Neural cell (in vitro differentiated cells): Measurements from ENCODE around the gene BRINP2. TPM values are rescaled to one million over a fixed set of nuclear protein-coding genes. Genes with fewer than 3 reads are reported as not detected.
"Not testable (repeated sequence)": the region's sequence is repeated elsewhere in the genome, so short reads cannot be mapped to it uniquely, and the experiment has no call there.

Source experiments
- H2AFZ ChIP-seq: fragments of 200-600, 300-800 bp; sonication (generic), shearing (Covaris generic); 2 replicates; pipeline ENCODE4 v1.6.0; 2014; ENCODE audit warnings: low read depth, mild to moderate bottlenecking, antibody characterized with exemption, low read length, moderate library complexity
- H3F3A ChIP-seq: fragments of 200-600 bp; shearing (Covaris generic); 2 replicates; pipeline ENCODE4 v1.6.1; 2016; ENCODE audit warnings: mild to moderate bottlenecking, moderate library complexity, mixed read lengths, antibody characterized with exemption, low read length; ENCODE audit not compliant: insufficient read depth, poor library complexity, severe bottlenecking
- H3K27ac ChIP-seq: fragments of 200-600, 300-800 bp; sonication (generic), shearing (Covaris generic); 2 replicates; pipeline ENCODE4 v1.5.1; 2014; ENCODE audit warnings: mild to moderate bottlenecking, low read length, moderate library complexity
- H3K27me3 ChIP-seq: fragments of 300-800, 200-600 bp; sonication (generic), shearing (Covaris generic); 2 replicates; pipeline ENCODE4 v1.6.0; 2014; ENCODE audit warnings: mild to moderate bottlenecking, low read depth, low read length, moderate library complexity; ENCODE audit not compliant: insufficient read depth
- H3K36me3 ChIP-seq: fragments of 300-800, 200-600 bp; sonication (generic), shearing (Covaris generic); 2 replicates; pipeline ENCODE4 v1.5.1; 2014; ENCODE audit warnings: mild to moderate bottlenecking, antibody characterized with exemption, low read length, moderate library complexity; ENCODE audit not compliant: insufficient read depth
- H3K4me2 ChIP-seq: fragments of 300-800, 200-600 bp; sonication (generic), shearing (Covaris generic); 2 replicates; pipeline ENCODE4 v1.6.0; 2014; ENCODE audit warnings: mild to moderate bottlenecking, low read length
- H3K4me3 ChIP-seq: fragments of 300-800, 200-600 bp; sonication (generic), shearing (Covaris generic); 2 replicates; pipeline ENCODE4 v1.5.1; 2014; ENCODE audit warnings: mild to moderate bottlenecking, low read length, moderate library complexity
- H3K79me2 ChIP-seq: fragments of 200-600 bp; shearing (Covaris generic); replicated peaks from 2 replicates; pipeline ENCODE4 v1.6.0; 2014; ENCODE audit warnings: mild to moderate bottlenecking, low read length, moderate library complexity; ENCODE audit not compliant: insufficient read depth
- H3K9ac ChIP-seq: fragments of 300-800, 200-600 bp; sonication (generic), shearing (Covaris generic); 2 replicates; pipeline ENCODE4 v1.6.1; 2016; ENCODE audit warnings: mild to moderate bottlenecking, low read length, mixed read lengths
- H3K9me2 ChIP-seq: fragments of 200-600 bp; shearing (Covaris generic); 2 replicates; pipeline ENCODE4 v1.6.1; 2016; ENCODE audit warnings: mild to moderate bottlenecking, low read length, mixed read lengths; ENCODE audit not compliant: insufficient read depth
- H3K9me3 ChIP-seq: fragments of 200-600, 300-800 bp; sonication (generic), shearing (Covaris generic); 2 replicates; pipeline ENCODE4 v1.6.1; 2016; ENCODE audit warnings: mild to moderate bottlenecking, mixed run types, low read length, moderate library complexity, mixed read lengths
- H4K20me1 ChIP-seq: fragments of 200-600 bp; shearing (Covaris generic); 2 replicates; pipeline ENCODE4 v1.6.1; 2016; ENCODE audit warnings: mild to moderate bottlenecking, mixed run types; ENCODE audit not compliant: insufficient read depth
- EP300 ChIP-seq: fragments of 450-650 bp; conservative IDR thresholded peaks from 2 replicates; pipeline ENCODE4 v1.6.1; 2014; ENCODE audit warnings: antibody characterized with exemption, mild to moderate bottlenecking, moderate library complexity; ENCODE audit not compliant: poor library complexity, severe bottlenecking
- EZH2 ChIP-seq: fragments of 200-600, 300-800 bp; shearing (Covaris generic), sonication (generic); IDR thresholded peaks from 2 replicates; pipeline ENCODE4 v1.6.1; 2014; ENCODE audit warnings: antibody characterized with exemption, low read length, borderline replicate concordance, mild to moderate bottlenecking; ENCODE audit not compliant: insufficient read depth, poor library complexity, severe bottlenecking
- MXI1 ChIP-seq: fragments of 450-650 bp; conservative IDR thresholded peaks from 2 replicates; pipeline ENCODE4 v1.6.1; 2014; ENCODE audit warnings: antibody characterized with exemption, mild to moderate bottlenecking; ENCODE audit not compliant: poor library complexity, severe bottlenecking
- POLR2AphosphoS5 ChIP-seq: IDR thresholded peaks from 2 replicates; pipeline ENCODE4 v1.6.1; 2012
- RAD21 ChIP-seq: fragments of 450-650 bp; conservative IDR thresholded peaks from 2 replicates; pipeline ENCODE4 v1.6.1; 2014; ENCODE audit warnings: antibody characterized with exemption, mild to moderate bottlenecking, moderate library complexity
- SMC3 ChIP-seq: fragments of 450-650 bp; conservative IDR thresholded peaks from 2 replicates; pipeline ENCODE4 v1.6.1; 2014; ENCODE audit warnings: antibody characterized with exemption, mild to moderate bottlenecking, moderate library complexity; ENCODE audit not compliant: poor library complexity
- TAF1 ChIP-seq: IDR thresholded peaks from 2 replicates; pipeline ENCODE4 v1.6.1; 2012; ENCODE audit warnings: low read depth
- polyA plus RNA-seq: library from polyadenylated mRNA; depleted of rRNA; stranded (reverse); fragments of >200 nt; gene quantifications from 2 replicates; pipeline ENCODE4 v1.2.3, GENCODE V29; 2014
- TF ChIP-seq, protein P1 (sequence below): fragments of 450-650 bp; IDR thresholded peaks from 2 replicates; pipeline ENCODE4 v1.5.1; 2014; ENCODE audit warnings: antibody characterized with exemption, mild to moderate bottlenecking, moderate library complexity; ENCODE audit not compliant: poor library complexity, severe bottlenecking
- TF ChIP-seq, protein P2 (sequence below): IDR thresholded peaks from 2 replicates; pipeline ENCODE4 v1.6.1; 2012; ENCODE audit warnings: borderline replicate concordance

BRINP2 gene
- polyA plus RNA-seq, 1 donor from 2014 or later, result 12.9 TPM

DNA sequence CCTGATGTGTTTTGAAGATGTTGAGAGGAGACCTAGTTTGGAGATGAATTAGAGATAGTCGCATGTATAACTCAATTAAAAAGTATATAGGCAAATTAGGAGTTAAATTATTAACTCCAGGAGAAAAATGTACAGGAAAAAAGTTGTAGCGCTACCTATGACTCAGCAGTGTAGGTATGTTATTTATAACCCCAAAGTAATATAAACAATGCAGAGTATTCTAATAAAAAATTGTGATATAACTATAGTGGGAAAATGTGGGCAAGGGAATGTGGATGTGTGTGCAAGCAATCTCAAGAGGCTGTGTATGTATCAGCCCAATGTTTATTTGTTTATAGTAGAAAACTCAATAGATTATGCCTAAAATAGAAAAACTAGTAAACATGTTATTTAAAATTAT lies 144.5 kb downstream of the BRINP2 start:
- H4K20me1 ChIP-seq, result no peaks in the 10 kb centered on the region
- peaks cover 5% of the 10 kb centered on the region for H3F3A ChIP-seq
- H3K9ac ChIP-seq, result no peak overlapping the region
- no peaks in the 10 kb centered on the region for H3K79me2 ChIP-seq
- no peak overlapping the region for H2AFZ ChIP-seq
- H3K9me3 ChIP-seq, result no peaks in the 10 kb centered on the region
- no peaks in the 10 kb centered on the region for H3K36me3 ChIP-seq
- H3K27ac ChIP-seq, result no peak overlapping the region
- no peaks in the 10 kb centered on the region for H3K27me3 ChIP-seq
- H3K4me2 ChIP-seq, result no peak overlapping the region
- H3K9me2 ChIP-seq, result no peaks in the 10 kb centered on the region
- H3K4me3 ChIP-seq, result no peak overlapping the region
- TF ChIP-seq, protein P1, sequence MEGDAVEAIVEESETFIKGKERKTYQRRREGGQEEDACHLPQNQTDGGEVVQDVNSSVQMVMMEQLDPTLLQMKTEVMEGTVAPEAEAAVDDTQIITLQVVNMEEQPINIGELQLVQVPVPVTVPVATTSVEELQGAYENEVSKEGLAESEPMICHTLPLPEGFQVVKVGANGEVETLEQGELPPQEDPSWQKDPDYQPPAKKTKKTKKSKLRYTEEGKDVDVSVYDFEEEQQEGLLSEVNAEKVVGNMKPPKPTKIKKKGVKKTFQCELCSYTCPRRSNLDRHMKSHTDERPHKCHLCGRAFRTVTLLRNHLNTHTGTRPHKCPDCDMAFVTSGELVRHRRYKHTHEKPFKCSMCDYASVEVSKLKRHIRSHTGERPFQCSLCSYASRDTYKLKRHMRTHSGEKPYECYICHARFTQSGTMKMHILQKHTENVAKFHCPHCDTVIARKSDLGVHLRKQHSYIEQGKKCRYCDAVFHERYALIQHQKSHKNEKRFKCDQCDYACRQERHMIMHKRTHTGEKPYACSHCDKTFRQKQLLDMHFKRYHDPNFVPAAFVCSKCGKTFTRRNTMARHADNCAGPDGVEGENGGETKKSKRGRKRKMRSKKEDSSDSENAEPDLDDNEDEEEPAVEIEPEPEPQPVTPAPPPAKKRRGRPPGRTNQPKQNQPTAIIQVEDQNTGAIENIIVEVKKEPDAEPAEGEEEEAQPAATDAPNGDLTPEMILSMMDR, result no peak
- TF ChIP-seq MXI1 (no peak), EP300 (no peak), SMC3 (no peak), TAF1 (no peak), POLR2AphosphoS5 (no peak), EZH2 (no peak), RAD21 (no peak)
- TF ChIP-seq, protein P2, sequence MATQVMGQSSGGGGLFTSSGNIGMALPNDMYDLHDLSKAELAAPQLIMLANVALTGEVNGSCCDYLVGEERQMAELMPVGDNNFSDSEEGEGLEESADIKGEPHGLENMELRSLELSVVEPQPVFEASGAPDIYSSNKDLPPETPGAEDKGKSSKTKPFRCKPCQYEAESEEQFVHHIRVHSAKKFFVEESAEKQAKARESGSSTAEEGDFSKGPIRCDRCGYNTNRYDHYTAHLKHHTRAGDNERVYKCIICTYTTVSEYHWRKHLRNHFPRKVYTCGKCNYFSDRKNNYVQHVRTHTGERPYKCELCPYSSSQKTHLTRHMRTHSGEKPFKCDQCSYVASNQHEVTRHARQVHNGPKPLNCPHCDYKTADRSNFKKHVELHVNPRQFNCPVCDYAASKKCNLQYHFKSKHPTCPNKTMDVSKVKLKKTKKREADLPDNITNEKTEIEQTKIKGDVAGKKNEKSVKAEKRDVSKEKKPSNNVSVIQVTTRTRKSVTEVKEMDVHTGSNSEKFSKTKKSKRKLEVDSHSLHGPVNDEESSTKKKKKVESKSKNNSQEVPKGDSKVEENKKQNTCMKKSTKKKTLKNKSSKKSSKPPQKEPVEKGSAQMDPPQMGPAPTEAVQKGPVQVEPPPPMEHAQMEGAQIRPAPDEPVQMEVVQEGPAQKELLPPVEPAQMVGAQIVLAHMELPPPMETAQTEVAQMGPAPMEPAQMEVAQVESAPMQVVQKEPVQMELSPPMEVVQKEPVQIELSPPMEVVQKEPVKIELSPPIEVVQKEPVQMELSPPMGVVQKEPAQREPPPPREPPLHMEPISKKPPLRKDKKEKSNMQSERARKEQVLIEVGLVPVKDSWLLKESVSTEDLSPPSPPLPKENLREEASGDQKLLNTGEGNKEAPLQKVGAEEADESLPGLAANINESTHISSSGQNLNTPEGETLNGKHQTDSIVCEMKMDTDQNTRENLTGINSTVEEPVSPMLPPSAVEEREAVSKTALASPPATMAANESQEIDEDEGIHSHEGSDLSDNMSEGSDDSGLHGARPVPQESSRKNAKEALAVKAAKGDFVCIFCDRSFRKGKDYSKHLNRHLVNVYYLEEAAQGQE, result no peak

DNA sequence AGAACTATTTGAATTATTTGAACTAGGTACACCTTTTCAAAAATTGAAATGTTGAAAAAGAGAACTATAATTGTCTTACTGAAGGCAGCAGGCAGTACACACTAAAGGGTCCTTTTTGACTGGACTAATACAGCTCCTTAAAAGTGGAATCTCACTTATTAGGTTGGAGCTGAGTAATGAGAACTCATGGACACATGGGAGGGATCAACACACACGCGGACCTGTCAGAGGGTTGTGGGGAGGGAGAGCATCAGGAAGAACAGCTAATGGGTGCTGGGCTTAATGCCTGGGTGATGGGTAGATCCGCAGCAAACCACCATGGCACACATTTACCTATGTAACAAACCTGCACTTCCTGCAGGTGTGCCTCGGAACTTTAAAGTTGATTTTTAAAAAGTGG lies 145.0 kb downstream of the BRINP2 start:
- Histone ChIP-seq H3K9ac (no peak overlapping the region), H3K36me3 (no peaks in the 10 kb centered on the region), H4K20me1 (no peaks in the 10 kb centered on the region), H2AFZ (no peak overlapping the region), H3K79me2 (no peaks in the 10 kb centered on the region), H3F3A (peaks cover 4% of the 10 kb centered on the region), H3K4me2 (no peak overlapping the region), H3K4me3 (no peak overlapping the region), H3K27me3 (no peaks in the 10 kb centered on the region), H3K27ac (no peak overlapping the region), H3K9me3 (no peaks in the 10 kb centered on the region), H3K9me2 (no peaks in the 10 kb centered on the region)
- TF ChIP-seq MXI1 (no peak), EZH2 (no peak), POLR2AphosphoS5 (no peak)

GRCh38 chr1:177321434-177321833 lies 150.7 kb downstream of the BRINP2 start:
- H3K36me3 ChIP-seq, H3K27me3 ChIP-seq, H4K20me1 ChIP-seq, H2AFZ ChIP-seq, H3K9ac ChIP-seq, H3F3A ChIP-seq, H3K4me3 ChIP-seq, H3K79me2 ChIP-seq, H3K9me3 ChIP-seq, H3K27ac ChIP-seq, H3K9me2 ChIP-seq, H3K4me2 ChIP-seq: not testable (repeated sequence)
